Lung (tissue), 12 donors: ENCODE measurements around the gene DENND2D. TPM values are rescaled to one million over a fixed set of nuclear protein-coding genes. Genes with fewer than 3 reads are reported as not detected.

Experiments
- ATAC-seq: fragments of 200-7000 bp; cut with Tn5 transposase; one replicate; pipeline ENCODE4 v1.9.1; 2020; ENCODE audit warnings: moderate number of reproducible peaks; ENCODE audit not compliant: insufficient read depth, low FRiP score
- DNase-seq, 3 donors: peaks; one replicate each; pipeline ENCODE4 v3.0.0-alpha.2; 2013 to 2017
- H3K27ac ChIP-seq, 2 donors: one replicate each; pipeline ENCODE4 v1.5.1; 2013; ENCODE audit warnings: mild to moderate bottlenecking in 2 of 2, moderate library complexity in 2 of 2, control low read depth in 1 of 2, inconsistent platforms in 1 of 2, low read depth in 1 of 2, low read length in 1 of 2
- H3K27me3 ChIP-seq, 3 donors: one replicate each; pipeline ENCODE4 v1.5.1; 2013; ENCODE audit warnings: low read length in 2 of 3; ENCODE audit not compliant: control insufficient read depth in 3 of 3, insufficient read depth in 3 of 3
- H3K36me3 ChIP-seq, 4 donors: one replicate each; pipeline ENCODE4 v1.5.1; 2013; ENCODE audit warnings: low read length in 4 of 4, mild to moderate bottlenecking in 1 of 4, moderate library complexity in 1 of 4; ENCODE audit not compliant: control insufficient read depth in 4 of 4, insufficient read depth in 4 of 4
- H3K4me1 ChIP-seq, 5 donors: one replicate each; pipeline ENCODE4 v1.5.1; 2013; ENCODE audit warnings: low read length in 5 of 5, mild to moderate bottlenecking in 2 of 5, moderate library complexity in 1 of 5; ENCODE audit not compliant: control insufficient read depth in 5 of 5, insufficient read depth in 5 of 5
- H3K4me3 ChIP-seq: one replicate; pipeline ENCODE4 v1.5.1; 2013; ENCODE audit warnings: mild to moderate bottlenecking, control low read depth, moderate library complexity
- H3K9ac ChIP-seq, 2 donors: one replicate each; pipeline ENCODE4 v1.5.1; 2013; ENCODE audit warnings: low read length in 2 of 2, control low read depth in 1 of 2; ENCODE audit not compliant: insufficient read depth in 1 of 2
- H3K9me3 ChIP-seq, 4 donors: one replicate each; pipeline ENCODE4 v1.5.1; 2013; ENCODE audit warnings: low read length in 3 of 4, mild to moderate bottlenecking in 1 of 4, moderate library complexity in 1 of 4; ENCODE audit not compliant: control insufficient read depth in 4 of 4, insufficient read depth in 3 of 4
- WGBS, 2 donors: extraction: QIAGEN DNeasy Blood & Tissue Kit; methylation state at CpG; one replicate each; pipeline ENCODE4 v1.1.7; 2013; 5-methylcytosine and 5-hydroxymethylcytosine counted together
- polyA plus RNA-seq, 2 donors: library from polyadenylated mRNA; stranded (reverse); fragments of 200-250 nt; gene quantifications; one replicate each; pipeline ENCODE4 v1.2.1, GENCODE V29; 2013
- total RNA-seq, 2 donors: library from RNA; depleted of rRNA in 1 of 2; stranded (reverse); fragments of >200 nt in 1 of 2; gene quantifications; one replicate each; pipeline ENCODE4 v1.2.1, GENCODE V29; 2014 to 2021
- TF ChIP-seq, protein P1 (sequence below): IDR thresholded peaks from 2 replicates; pipeline ENCODE4 v1.5.1; 2012; ENCODE audit warnings: mild to moderate bottlenecking; ENCODE audit errors: control extremely low read depth, extremely low read depth
- donor health status: control.
- donor health status: control.
- donor health status: Bipolar disorder and iron deficiency.
- donor health status: healthy.
- donor health status: DM: yes; HTN: yes; CAD: no.

DENND2D gene
- total and polyA plus RNA-seq, 4 donors, result 39.3 to 71.7 (median 55.5) TPM

DNA sequence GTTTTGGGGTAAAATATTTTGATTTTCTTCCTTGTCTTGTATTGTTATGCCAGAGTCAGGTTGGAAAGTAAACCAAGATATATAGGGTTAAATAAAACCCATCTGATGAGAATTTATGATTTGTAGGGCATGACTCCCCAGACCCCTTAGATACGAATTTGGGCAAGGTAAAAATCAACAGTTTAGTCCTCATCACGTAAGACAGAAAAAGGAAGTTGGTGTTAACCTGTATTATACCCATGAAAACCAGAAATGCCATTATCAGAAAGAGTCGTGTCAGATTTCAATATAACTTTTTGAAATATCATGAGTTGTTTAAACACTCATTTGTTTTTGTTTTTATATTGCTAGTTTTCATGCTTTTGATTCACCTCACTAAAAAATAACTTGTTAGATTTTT lies 48.6 kb downstream of the DENND2D start:
- TF ChIP-seq, protein P1, sequence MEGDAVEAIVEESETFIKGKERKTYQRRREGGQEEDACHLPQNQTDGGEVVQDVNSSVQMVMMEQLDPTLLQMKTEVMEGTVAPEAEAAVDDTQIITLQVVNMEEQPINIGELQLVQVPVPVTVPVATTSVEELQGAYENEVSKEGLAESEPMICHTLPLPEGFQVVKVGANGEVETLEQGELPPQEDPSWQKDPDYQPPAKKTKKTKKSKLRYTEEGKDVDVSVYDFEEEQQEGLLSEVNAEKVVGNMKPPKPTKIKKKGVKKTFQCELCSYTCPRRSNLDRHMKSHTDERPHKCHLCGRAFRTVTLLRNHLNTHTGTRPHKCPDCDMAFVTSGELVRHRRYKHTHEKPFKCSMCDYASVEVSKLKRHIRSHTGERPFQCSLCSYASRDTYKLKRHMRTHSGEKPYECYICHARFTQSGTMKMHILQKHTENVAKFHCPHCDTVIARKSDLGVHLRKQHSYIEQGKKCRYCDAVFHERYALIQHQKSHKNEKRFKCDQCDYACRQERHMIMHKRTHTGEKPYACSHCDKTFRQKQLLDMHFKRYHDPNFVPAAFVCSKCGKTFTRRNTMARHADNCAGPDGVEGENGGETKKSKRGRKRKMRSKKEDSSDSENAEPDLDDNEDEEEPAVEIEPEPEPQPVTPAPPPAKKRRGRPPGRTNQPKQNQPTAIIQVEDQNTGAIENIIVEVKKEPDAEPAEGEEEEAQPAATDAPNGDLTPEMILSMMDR, result no peak
- no peaks in the 10 kb centered on the region for H3K9me3 ChIP-seq
- no peak overlapping the region for H3K4me3 ChIP-seq
- DNase-seq, result no peak
- H3K27me3 ChIP-seq, result no peaks in the 10 kb centered on the region
- 30 to 58% methylated on average over 3 of the region's 3 CpGs for WGBS, 2 donors
- no peak overlapping the region for H3K27ac ChIP-seq
- no peak for ATAC-seq
- H3K36me3 ChIP-seq, result peaks cover 10 to 28% (median 20%) of the 10 kb centered on the region in 4 donors
- H3K4me1 ChIP-seq, result no peaks in the 10 kb centered on the region
- H3K9ac ChIP-seq, result no peak overlapping the region

DNA sequence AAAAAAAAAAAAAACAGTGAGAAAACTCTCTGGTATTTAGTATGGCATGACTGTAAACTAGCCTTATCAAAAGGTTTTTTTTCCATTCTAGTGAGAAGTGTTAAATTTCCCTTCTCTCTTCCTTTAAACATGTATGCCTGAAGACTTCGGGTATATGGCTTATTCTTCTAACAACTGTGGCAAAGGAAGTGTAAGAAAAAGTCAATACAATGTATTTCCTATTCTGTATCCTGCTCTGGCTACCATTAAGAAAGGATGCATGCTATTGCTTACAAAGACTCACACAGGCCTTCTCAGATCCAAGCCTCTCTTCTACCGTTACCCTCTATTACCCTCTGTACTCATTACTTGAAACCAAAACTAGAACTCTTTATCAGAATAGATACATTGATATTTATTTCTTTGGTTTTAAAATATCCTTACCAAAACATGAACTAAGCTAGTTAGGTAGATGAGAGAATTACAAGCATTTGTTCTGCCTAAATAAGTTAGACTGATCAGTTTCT lies 52.0 kb downstream of the DENND2D start:
- no peaks in the 10 kb centered on the region for H3K9me3 ChIP-seq
- 67 to 72% methylated on average over 2 of the region's 2 CpGs for WGBS, 2 donors
- no peak for ATAC-seq
- no peak overlapping the region for H3K4me3 ChIP-seq
- TF ChIP-seq, protein P1, result no peak
- no peak overlapping the region for H3K27ac ChIP-seq
- peaks cover 0 to 5% (median 0%) of the 10 kb centered on the region in 5 donors for H3K4me1 ChIP-seq
- no peaks in the 10 kb centered on the region for H3K27me3 ChIP-seq
- no peak for DNase-seq
- no peak overlapping the region for H3K9ac ChIP-seq
- H3K36me3 ChIP-seq, result peaks cover 10 to 21% (median 15%) of the 10 kb centered on the region in 4 donors

- ATAC-seq (no peak), DNase-seq (no peak)
- TF ChIP-seq, protein P1, result no peak
- WGBS, 2 donors, result 68 to 79% methylated on average over 3 of the region's 3 CpGs
- Histone ChIP-seq H3K27ac (no peak overlapping the region), H3K27me3 (no peaks in the 10 kb centered on the region), H3K4me1 (peaks cover 0 to 5% (median 0%) of the 10 kb centered on the region in 5 donors), H3K9me3 (no peaks in the 10 kb centered on the region), H3K4me3 (no peak overlapping the region), H3K36me3 (peaks cover 5 to 16% (median 11%) of the 10 kb centered on the region in 4 donors), H3K9ac (no peak overlapping the region)
Measured at GRCh38 chr1:111147948-111148347, 52.5 kb downstream of the DENND2D start.
